Astrocyte (in vitro differentiated cells and primary cell): ENCODE data around the gene CRADD.

Experiments used
- CTCF ChIP-seq: IDR thresholded peaks from 2 replicates; pipeline ENCODE4 v1.5.1; 2011; ENCODE audit warnings: low read depth, mild to moderate bottlenecking, inconsistent platforms, low read length, moderate library complexity; ENCODE audit not compliant: insufficient read depth
- EZH2 ChIP-seq: IDR thresholded peaks from 2 replicates; pipeline ENCODE4 v1.6.1; 2012; ENCODE audit warnings: mild to moderate bottlenecking, low read length, inconsistent platforms; ENCODE audit not compliant: insufficient read depth

GRCh38 chr12:93661021-93661420 is 16.2 kb upstream of the CRADD start:
- TF ChIP-seq CTCF = no peak
- TF ChIP-seq EZH2 = no peak
